Stomach (tissue), 4 donors: ENCODE data around the gene ITPR1.

Source experiments
- EP300 ChIP-seq: sonication (generic); formaldehyde crosslinking; IDR thresholded peaks from one replicate; pipeline ENCODE4 v1.6.1; 2017; ENCODE audit warnings: antibody characterized with exemption
- POLR2A ChIP-seq, 4 donors: fragments of 450-650 bp; IDR thresholded peaks; one replicate each; pipeline ENCODE4 v1.6.1; 2016; ENCODE audit warnings: antibody characterized with exemption in 4 of 4, control low read depth in 2 of 4, mild to moderate bottlenecking in 1 of 4, moderate library complexity in 1 of 4
- POLR2AphosphoS5 ChIP-seq, 3 donors: sonication (generic); formaldehyde crosslinking; IDR thresholded peaks; one replicate each; pipeline ENCODE4 v1.6.1; 2016; ENCODE audit warnings: antibody characterized with exemption in 3 of 3
- TF ChIP-seq, protein P1 (sequence below), 7 experiments: fragments of 450-650 bp in 4 of 7; fragments of 200-600 bp in 3 of 7; sonication (generic) in 3 of 7; IDR thresholded peaks; one replicate each; pipeline ENCODE4 v1.5.1; 2016 to 2019; ENCODE audit warnings: antibody characterized with exemption in 7 of 7, control low read depth in 2 of 7, mild to moderate bottlenecking in 1 of 7

DNA sequence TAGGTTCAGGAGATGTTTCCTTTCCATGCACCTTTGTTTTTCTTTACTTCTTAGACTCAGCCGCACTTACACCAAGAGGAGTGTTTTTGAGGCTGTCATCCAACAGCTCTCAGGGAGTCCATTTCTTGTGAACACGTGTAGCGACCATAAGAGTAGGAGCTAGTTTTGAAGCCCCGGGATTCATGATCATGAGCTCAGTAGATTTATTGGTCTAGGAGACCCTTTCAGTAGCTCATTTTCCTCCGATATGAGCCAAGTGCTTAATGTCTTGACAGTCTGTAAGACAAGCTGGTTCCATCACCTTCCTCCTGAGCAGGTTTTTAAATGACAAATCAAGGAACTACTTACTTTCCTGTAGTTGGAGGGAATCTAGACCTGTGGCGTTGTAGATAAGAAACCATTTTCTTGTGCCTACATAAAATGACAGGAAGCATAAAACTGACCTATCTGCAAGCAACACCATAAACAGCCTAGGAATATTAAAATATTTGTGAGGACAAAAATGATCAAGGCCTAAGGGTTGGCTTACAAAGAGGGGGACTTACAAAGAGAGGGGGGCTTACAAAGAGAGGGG lies 313.5 kb downstream of the ITPR1 start:
- TF ChIP-seq, protein P1, sequence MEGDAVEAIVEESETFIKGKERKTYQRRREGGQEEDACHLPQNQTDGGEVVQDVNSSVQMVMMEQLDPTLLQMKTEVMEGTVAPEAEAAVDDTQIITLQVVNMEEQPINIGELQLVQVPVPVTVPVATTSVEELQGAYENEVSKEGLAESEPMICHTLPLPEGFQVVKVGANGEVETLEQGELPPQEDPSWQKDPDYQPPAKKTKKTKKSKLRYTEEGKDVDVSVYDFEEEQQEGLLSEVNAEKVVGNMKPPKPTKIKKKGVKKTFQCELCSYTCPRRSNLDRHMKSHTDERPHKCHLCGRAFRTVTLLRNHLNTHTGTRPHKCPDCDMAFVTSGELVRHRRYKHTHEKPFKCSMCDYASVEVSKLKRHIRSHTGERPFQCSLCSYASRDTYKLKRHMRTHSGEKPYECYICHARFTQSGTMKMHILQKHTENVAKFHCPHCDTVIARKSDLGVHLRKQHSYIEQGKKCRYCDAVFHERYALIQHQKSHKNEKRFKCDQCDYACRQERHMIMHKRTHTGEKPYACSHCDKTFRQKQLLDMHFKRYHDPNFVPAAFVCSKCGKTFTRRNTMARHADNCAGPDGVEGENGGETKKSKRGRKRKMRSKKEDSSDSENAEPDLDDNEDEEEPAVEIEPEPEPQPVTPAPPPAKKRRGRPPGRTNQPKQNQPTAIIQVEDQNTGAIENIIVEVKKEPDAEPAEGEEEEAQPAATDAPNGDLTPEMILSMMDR (IDR thresholded peaks at IDR 0.05) = no peak
- TF ChIP-seq POLR2A (IDR thresholded peaks at IDR 0.05) (no peak), EP300 (no peak), POLR2AphosphoS5 (IDR thresholded peaks at IDR 0.05) (no peak)
